NB4 (cell line): ENCODE measurements around the gene LIF.
"Not testable (repeated sequence)": the region's sequence is repeated elsewhere in the genome, so short reads cannot be mapped to it uniquely, and the experiment has no call there.

Experiments
- DNase-seq: peaks from one replicate; pipeline ENCODE4 v3.0.0; 2010; ENCODE audit warnings: low read depth
- H3K4me3 ChIP-seq: one replicate; pipeline ENCODE4 v1.5.1; 2011; ENCODE audit warnings: mild to moderate bottlenecking, low read depth, low read length, moderate library complexity
- CTCF ChIP-seq: IDR thresholded peaks from one replicate; pipeline ENCODE4 v1.5.1; 2012; ENCODE audit warnings: low read depth, low read length
- MAX ChIP-seq: IDR thresholded peaks from 2 replicates; pipeline ENCODE4 v1.6.1; 2011; ENCODE audit warnings: low read depth, low read length
- MYC ChIP-seq: IDR thresholded peaks from 2 replicates; pipeline ENCODE4 v1.6.1; 2011; ENCODE audit warnings: low read depth, low read length
- POLR2A ChIP-seq: IDR thresholded peaks from 2 replicates; pipeline ENCODE4 v1.6.1; 2011; ENCODE audit warnings: mild to moderate bottlenecking; ENCODE audit not compliant: insufficient read length; ENCODE audit errors: extremely low read depth

The LIF gene

GRCh38 chr22:30219049-30219654 lies 27.4 kb downstream of the LIF start:
- no peak overlapping the region for H3K4me3 ChIP-seq
- no peak for TF ChIP-seq MAX
- TF ChIP-seq CTCF: no peak
- TF ChIP-seq MYC: no peak
- no peak for TF ChIP-seq POLR2A
- DNase-seq: no peak

- DNase-seq: no peak
- TF ChIP-seq MYC (no peak), POLR2A (no peak), MAX (no peak), CTCF (no peak)
- no peak overlapping the region for H3K4me3 ChIP-seq
These were observed 28.6 kb downstream of the LIF start for GRCh38 chr22:30217698-30218560.

GRCh38 chr22:30216710-30217109 lies 29.8 kb downstream of the LIF start:
- DNase-seq: no peak
- TF ChIP-seq CTCF (no peak), MAX (no peak), POLR2A (no peak), MYC (no peak)
- no peak overlapping the region for H3K4me3 ChIP-seq

GRCh38 chr22:30216272-30216671 lies 30.3 kb downstream of the LIF start:
- DNase-seq, H3K4me3 ChIP-seq: not testable (repeated sequence)

- H3K4me3 ChIP-seq: no peak overlapping the region
- TF ChIP-seq MAX (no peak), MYC (no peak), POLR2A (no peak)
- no peak for DNase-seq
These were observed 31.7 kb downstream of the LIF start for GRCh38 chr22:30214703-30215407.

GRCh38 chr22:30212996-30213441 lies 33.5 kb downstream of the LIF start:
- DNase-seq: peak; percentile 85
- no peak overlapping the region for H3K4me3 ChIP-seq
- TF ChIP-seq CTCF (no peak), MAX (no peak), MYC (no peak), POLR2A (no peak)
